GF-D8 (cell line): Measurements from ENCODE around the gene USP24.

Source experiments
- DNase-seq: peaks from one replicate; lab custom pipeline; 2025; lab: John Stamatoyannopoulos, UW

USP24 gene

GRCh38 chr1:55215194-55216021 lies at the start of gene USP24:
USP24 (minus strand) TSS chr1:55215364; CDS start chr1:55215113, 251 bp downstream.
- DNase-seq: peak; percentile 31

DNA sequence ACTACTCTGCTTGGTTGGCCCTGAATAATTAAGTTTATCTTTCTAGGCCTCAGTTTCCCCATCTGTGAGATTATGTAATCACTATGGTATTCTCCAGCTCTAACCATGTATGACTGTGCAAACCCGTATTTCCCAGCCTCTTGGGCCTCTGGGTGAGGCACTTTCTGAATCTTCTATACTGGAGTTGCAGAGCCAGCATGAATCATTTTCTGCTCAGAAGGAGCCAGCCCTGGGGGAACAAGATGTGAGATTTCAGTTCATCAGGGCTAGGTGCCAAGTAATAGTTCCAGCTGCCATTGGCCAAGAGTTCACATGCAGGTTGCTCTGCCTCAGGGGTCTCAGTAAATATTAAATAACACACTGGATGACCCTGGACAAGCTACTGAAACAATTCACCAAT lies 47.7 kb upstream of the USP24 start:
- no peak for DNase-seq

DNA sequence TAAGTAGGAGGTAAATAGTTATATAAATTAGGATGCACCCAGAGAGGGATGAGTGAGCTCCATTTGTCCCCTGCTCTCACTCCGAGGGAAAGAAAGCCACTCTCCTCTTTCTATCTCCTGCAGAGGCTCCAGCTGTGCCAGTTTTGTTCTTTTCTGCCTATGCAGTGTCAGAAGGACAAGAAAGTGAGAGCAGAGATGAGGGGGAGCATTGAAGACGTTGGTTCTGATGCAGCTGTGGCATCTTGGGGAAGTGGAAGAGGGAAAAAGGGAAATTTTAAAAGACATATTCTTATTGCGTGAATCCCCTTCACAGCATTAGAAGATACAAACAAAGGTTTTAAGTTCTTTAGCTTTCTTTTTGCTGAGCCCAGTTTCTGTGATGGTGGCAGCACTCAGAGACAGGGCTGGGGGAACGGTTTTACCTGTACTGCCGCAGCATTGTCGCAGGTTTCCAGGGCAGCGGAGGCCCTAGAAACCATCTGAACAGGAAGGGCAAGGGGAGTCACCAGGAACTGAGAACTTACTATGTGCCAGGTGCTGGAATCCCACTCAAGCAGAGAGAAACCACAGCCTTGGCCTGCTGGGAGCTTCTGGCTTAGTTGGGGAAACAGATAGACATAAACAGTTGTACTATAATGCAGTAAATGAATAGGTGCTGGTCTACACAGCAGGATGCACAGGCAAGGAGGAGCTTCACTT lies 44.9 kb upstream of the USP24 start:
- no peak for DNase-seq

DNA sequence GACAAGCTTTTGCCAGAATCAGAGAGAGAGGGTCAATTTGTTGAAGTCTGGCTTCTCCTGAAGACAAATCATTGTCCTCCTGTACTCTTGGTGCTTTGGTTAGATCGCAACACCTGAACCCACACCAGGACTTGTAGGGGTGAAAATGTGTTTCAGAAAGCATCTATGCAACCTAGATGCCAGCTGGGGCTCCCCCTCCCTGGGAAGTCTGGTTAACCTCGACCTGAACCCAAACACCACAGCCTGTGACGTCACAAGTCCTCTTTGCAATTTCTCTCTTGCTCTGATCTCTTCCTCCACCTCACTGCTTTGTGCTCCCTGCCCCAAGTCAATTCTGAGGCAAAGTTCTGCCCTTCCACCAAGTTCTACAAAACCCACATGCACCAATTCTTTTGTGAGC lies 42.8 kb upstream of the USP24 start:
- DNase-seq: no peak

GRCh38 chr1:55255901-55256300 lies 40.7 kb upstream of the USP24 start:
- DNase-seq: no peak

DNA sequence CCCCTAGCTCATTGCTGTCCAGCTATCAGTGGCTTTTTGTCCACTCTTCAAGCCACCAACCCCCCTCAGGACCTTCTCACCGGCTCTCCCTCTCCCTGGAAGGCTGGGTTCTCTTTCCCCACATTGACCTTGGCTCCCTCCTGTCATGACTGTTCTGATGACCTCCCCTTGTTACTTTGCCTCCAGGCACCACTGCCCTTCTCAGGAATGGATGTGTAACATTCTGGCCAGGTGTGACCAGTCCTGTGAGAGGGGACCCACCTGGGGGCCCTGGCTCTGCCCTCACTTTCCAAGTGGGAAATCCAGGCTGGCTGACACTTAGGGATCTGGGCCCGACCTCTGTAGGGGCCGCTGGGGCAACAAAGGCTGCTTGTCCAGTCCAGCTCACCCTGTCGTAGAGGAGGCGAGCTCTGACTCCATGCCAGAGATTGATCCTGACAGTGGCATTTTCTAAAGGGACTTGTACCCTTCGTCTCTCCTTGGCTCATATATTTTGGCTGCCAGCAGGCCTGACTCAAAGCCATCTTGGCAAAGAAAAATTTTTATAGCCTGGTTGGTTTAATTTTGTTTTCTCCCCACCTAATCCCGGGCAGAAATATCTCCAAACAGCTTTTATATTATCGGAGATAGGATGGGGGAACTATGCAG lies 37.9 kb upstream of the USP24 start:
- DNase-seq: no peak

GRCh38 chr1:55250399-55251075 lies 35.4 kb upstream of the USP24 start:
- no peak for DNase-seq

DNA sequence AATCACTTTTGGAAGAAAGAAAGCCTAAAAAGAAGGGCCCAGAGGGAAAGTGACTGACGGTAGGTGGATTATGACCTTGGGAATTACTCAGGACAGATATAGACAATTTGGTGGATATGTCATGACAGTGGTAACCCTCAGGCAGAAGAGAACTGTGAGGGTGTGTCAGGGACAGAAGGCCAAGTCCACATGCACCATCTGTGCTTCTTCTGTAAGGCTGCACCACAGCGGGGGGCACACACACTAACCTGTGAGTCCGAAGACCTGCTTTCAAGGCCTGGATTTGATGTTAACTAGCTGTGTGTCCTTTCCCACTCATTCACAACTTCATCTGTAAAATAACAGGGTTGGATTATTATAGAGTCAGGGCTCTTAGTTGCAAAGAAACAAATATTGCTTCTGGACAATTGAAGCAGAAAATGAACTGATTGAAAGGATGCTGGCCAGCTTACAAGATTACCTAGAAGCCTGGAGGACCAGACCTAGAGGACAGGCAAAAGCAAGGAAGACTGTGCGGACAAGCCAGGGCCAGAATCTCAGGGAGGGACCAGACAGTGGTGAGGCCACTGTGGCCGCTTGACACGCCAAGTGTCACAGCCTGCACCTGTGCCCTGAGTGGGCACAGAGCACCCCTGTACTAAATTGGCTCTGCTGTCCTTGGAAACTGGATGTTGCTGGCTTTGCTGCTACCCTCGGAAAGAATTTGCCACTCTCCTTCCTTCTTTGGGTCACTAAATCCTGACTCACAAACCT lies 34.7 kb upstream of the USP24 start:
- no peak for DNase-seq

DNA sequence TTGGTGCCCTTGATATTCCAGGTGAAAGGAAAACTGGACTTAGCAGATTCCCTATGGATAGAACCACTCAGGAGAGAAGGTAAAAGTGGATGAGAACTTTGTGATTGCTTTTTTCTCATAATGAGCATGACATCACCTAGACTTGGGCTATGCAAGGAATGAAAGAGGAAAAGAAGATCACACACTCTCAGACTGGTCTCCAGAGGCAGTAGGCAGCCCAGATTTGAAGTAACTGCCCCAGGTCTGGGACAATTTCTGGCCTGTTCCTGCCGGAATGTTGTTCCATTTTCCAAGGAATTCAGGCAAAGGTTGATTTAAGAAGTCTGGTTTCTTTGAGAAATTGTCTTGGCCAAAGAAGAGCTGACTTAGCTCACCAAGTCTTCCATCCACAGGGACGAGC lies 31.7 kb upstream of the USP24 start:
- DNase-seq: no peak

GRCh38 chr1:55246331-55246730 lies 31.2 kb upstream of the USP24 start:
- no peak for DNase-seq

- DNase-seq: no peak
Observed at GRCh38 chr1:55245781-55246180, 30.6 kb upstream of the USP24 start.

GRCh38 chr1:55244476-55245099 lies 29.4 kb upstream of the USP24 start:
- DNase-seq: peak; percentile 35

DNA sequence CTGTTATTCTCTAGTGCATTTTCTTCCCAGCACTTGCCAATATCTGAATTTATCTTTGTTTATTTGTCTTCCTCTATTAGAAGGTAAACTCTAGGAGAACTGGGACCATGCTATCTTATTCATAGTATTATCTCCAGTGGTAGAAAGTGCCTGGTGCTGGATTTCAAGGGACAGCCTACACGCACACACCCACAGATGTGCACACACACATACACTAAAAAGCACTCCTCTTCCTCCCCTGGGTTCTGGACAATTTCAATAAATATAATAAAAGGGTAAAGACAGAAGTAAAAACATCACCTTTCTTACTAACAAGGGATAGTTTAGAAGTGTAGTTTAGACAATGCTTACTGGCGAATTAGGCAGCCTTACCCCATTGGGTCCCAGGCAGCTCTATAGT lies 28.5 kb upstream of the USP24 start:
- no peak for DNase-seq

- no peak for DNase-seq
Observed at GRCh38 chr1:55239548-55239947, 24.4 kb upstream of the USP24 start.

DNA sequence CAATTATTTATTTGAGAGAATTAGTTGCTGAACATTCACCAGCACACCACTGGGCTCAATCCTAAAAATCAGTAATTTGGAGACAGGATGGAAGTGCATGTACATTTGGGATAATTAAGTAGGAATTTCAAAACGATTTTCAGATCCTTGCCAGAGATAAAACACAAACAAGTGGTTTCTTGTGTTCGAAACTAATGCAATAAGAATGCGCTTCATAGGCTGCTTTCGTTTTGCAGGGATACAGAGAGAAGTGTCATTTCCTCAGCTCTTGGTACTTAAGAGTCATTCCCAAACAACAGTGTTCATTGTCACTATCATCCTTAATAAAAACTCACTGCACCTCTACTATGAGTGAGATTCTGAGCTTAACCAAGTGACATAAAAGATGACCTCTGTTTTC lies 20.6 kb upstream of the USP24 start:
- no peak for DNase-seq

DNA sequence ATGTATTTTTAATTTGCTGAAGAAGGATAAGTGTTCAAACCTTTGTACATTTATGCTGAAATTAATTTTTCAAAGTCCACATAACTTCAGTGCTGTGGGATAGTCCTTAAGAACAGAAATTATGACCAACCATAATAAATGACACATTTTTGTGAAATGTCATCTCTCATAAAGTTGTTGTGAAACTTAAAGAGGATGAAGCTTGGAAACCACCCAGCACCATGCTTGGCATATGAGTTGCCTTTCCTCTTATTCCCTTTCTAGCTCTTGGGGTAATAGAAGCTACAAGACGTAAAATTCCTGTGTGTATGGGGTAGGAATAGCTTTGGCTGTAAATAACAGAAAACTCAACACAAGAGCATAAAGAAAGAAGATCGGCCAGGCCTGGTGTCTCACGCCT lies 18.9 kb upstream of the USP24 start:
- DNase-seq: no peak

DNA sequence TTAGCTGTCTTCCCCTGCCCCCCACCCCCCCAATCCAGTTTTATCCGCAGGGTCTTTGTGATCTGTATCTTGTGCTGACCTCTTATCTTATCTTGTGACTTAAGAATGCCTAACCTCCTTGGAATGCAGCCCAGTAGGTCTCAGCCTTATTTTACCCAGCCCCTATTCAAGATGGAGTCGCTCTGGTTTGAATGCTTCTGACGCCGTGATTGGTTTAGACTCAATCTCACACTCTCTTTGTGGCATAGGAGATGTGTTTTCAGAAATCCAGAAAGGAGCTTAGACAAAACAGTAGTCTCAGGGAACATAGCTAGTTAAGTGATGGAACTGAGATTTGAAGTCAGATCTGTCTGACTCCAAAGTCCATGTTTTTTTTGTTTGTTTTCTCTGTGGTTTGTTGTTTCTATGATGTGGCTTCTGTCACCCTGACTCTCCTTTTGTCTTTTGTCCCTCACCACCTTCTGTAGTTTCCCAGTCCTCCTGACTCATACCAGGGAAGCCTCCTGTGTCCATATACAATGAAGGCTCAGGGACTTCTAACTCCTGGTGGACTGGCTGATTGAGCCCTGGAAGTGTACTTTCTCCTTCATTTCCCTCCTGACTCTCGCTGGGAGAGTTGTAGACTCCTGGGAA lies 18.1 kb upstream of the USP24 start:
- no peak for DNase-seq

GRCh38 chr1:55232448-55233144 lies 17.4 kb upstream of the USP24 start:
- DNase-seq: no peak

GRCh38 chr1:55231745-55232144 lies 16.6 kb upstream of the USP24 start:
- DNase-seq: no peak

GRCh38 chr1:55230659-55231058 lies 15.5 kb upstream of the USP24 start:
- no peak for DNase-seq
